IMR-90 (cell line): Measurements from ENCODE around the gene OR51S1. TPM values are rescaled to one million over a fixed set of nuclear protein-coding genes. Genes with fewer than 3 reads are reported as not detected.

Experiments used
- ATAC-seq: fragments of 200-7000 bp; cut with Tn5 transposase; 2 replicates; pipeline ENCODE4 v1.9.1; 2020; ENCODE audit warnings: low read depth, mild to moderate bottlenecking, moderate library complexity
- BruUV-seq: library from RNA; stranded (reverse); fragments of 400-500 nt; replicated peaks from 2 replicates; lab custom pipeline; 2021; lab: Mats Ljungman, UMichigan
- CTCF ChIA-PET: fragments of 300-600 bp; formaldehyde crosslinking; extraction: SDS; loops from one replicate; lab custom pipeline; 2021; ENCODE audit warnings: antibody characterized with exemption; lab: Yijun Ruan, JAX
- POLR2A ChIA-PET: fragments of 300-600 bp; sonication (Branson Sonifier 250); formaldehyde crosslinking; loops from one replicate; lab custom pipeline; 2022; ENCODE audit warnings: antibody characterized with exemption; ENCODE audit not compliant: unreplicated experiment; lab: Charles Lee
- DNase-seq: peaks from one replicate; pipeline ENCODE4 v3.0.0; 2013
- H2AFZ ChIP-seq: replicated peaks from 2 replicates; pipeline ENCODE3; 2013; ENCODE audit warnings: low read length, mild to moderate bottlenecking; ENCODE audit not compliant: poor library complexity
- H2AK5ac ChIP-seq: 2 replicates; pipeline ENCODE4 v1.6.1; 2013; ENCODE audit warnings: low read depth, low read length, inconsistent platforms
- H2AK9ac ChIP-seq: replicated peaks from 2 replicates; pipeline ENCODE3; 2013; ENCODE audit warnings: mild to moderate bottlenecking, low read depth, low read length, moderate library complexity; ENCODE audit not compliant: poor library complexity
- H2BK120ac ChIP-seq: 2 replicates; pipeline ENCODE4 v1.6.1; 2013; ENCODE audit warnings: low read depth, low read length, inconsistent platforms
- H2BK15ac ChIP-seq: 3 replicates; pipeline ENCODE4 v1.6.1; 2013; ENCODE audit warnings: low read depth, low read length, inconsistent platforms
- H2BK20ac ChIP-seq: 2 replicates; pipeline ENCODE4 v1.6.1; 2013; ENCODE audit warnings: low read depth, mild to moderate bottlenecking, inconsistent platforms, low read length, moderate library complexity
- H2BK5ac ChIP-seq: 2 replicates; pipeline ENCODE4 v1.6.1; 2013; ENCODE audit warnings: mild to moderate bottlenecking, low read depth, low read length, inconsistent platforms; ENCODE audit not compliant: poor library complexity, severe bottlenecking
- H3K14ac ChIP-seq: replicated peaks from 2 replicates; pipeline ENCODE4 v1.6.1; 2013; ENCODE audit warnings: low read depth, low read length, inconsistent platforms
- H3K18ac ChIP-seq: 2 replicates; pipeline ENCODE4 v1.6.1; 2013; ENCODE audit warnings: low read depth, low read length, control low read depth
- H3K23ac ChIP-seq: 2 replicates; pipeline ENCODE4 v1.6.1; 2013; ENCODE audit warnings: low read depth, low read length, inconsistent platforms
- H3K27ac ChIP-seq: 2 replicates; pipeline ENCODE4 v1.5.1; 2013; ENCODE audit warnings: mild to moderate bottlenecking, control low read depth, low read length; ENCODE audit not compliant: insufficient read depth
- H3K27me3 ChIP-seq: 2 replicates; pipeline ENCODE4 v1.6.1; 2013; ENCODE audit warnings: low read length; ENCODE audit not compliant: control insufficient read depth, insufficient read depth
- H3K36me3 ChIP-seq: 2 replicates; pipeline ENCODE4 v1.6.1; 2013; ENCODE audit warnings: low read length, mixed read lengths; ENCODE audit not compliant: control insufficient read depth, insufficient read depth
- H3K4ac ChIP-seq: 2 replicates; pipeline ENCODE4 v1.6.1; 2013; ENCODE audit warnings: low read depth, low read length, inconsistent platforms
- H3K4me1 ChIP-seq: 2 replicates; pipeline ENCODE4 v1.6.1; 2013; ENCODE audit warnings: low read length, mixed read lengths; ENCODE audit not compliant: control insufficient read depth, insufficient read depth
- H3K4me2 ChIP-seq: 2 replicates; pipeline ENCODE4 v1.6.1; 2013; ENCODE audit warnings: low read depth, mild to moderate bottlenecking, control low read depth, low read length, moderate library complexity
- H3K4me3 ChIP-seq: 2 replicates; pipeline ENCODE4 v1.5.1; 2013; ENCODE audit warnings: low read depth, mild to moderate bottlenecking, control low read depth, low read length, moderate library complexity; ENCODE audit not compliant: insufficient read depth
- H3K56ac ChIP-seq: 2 replicates; pipeline ENCODE4 v1.6.1; 2013; ENCODE audit warnings: low read length, inconsistent platforms; ENCODE audit not compliant: insufficient read depth; ENCODE audit errors: extremely low read depth
- H3K79me1 ChIP-seq, 2 experiments: 2 replicates each; pipeline ENCODE4 v1.6.1; 2013; ENCODE audit warnings: low read length in 2 of 2, inconsistent platforms in 1 of 2, low read depth in 1 of 2
- H3K9ac ChIP-seq: 2 replicates; pipeline ENCODE4 v1.6.1; 2013; ENCODE audit warnings: low read depth, low read length, control low read depth
- H3K9me1 ChIP-seq: 2 replicates; pipeline ENCODE4 v1.6.1; 2013; ENCODE audit warnings: low read length, inconsistent platforms; ENCODE audit not compliant: insufficient read depth
- H3K9me3 ChIP-seq: 2 replicates; pipeline ENCODE4 v1.6.1; 2013; ENCODE audit warnings: low read length; ENCODE audit not compliant: control insufficient read depth, insufficient read depth
- H4K20me1 ChIP-seq: 2 replicates; pipeline ENCODE4 v1.6.1; 2013; ENCODE audit warnings: low read length, inconsistent platforms; ENCODE audit not compliant: insufficient read depth
- H4K5ac ChIP-seq: 2 replicates; pipeline ENCODE4 v1.6.1; 2013; ENCODE audit warnings: mild to moderate bottlenecking, low read depth, low read length, control low read depth
- H4K8ac ChIP-seq, 2 experiments: 2 replicates each; pipeline ENCODE4 v1.6.1; 2013; ENCODE audit warnings: low read depth in 2 of 2, low read length in 2 of 2, control low read depth in 1 of 2, inconsistent platforms in 1 of 2
- H4K91ac ChIP-seq: 2 replicates; pipeline ENCODE4 v1.6.1; 2013; ENCODE audit warnings: low read depth, low read length, inconsistent platforms; ENCODE audit not compliant: insufficient read depth
- CEBPB ChIP-seq: IDR thresholded peaks from 2 replicates; pipeline ENCODE4 v1.6.1; 2012; ENCODE audit warnings: low read depth, low read length, improper control_type of control experiment
- ELK1 ChIP-seq: fragments of 150-350 bp; IDR thresholded peaks from 2 replicates; pipeline ENCODE4 v1.6.1; 2016; ENCODE audit warnings: low read depth, mild to moderate bottlenecking, low read length, moderate library complexity, borderline replicate concordance
- FOS ChIP-seq: fragments of 150-350 bp; IDR thresholded peaks from 2 replicates; pipeline ENCODE4 v1.6.1; 2016; ENCODE audit warnings: low read depth, low read length
- RFX5 ChIP-seq: IDR thresholded peaks from 2 replicates; pipeline ENCODE4 v1.8.0; 2012; ENCODE audit warnings: low read depth, mild to moderate bottlenecking, low read length, moderate library complexity
- WGBS, 2 experiments: methylation state at CpG; one replicate each; pipeline versions ENCODE4 v1.1.5 to v1.1.7; 2013; ENCODE audit warnings: missing lambda C conversion rate in 2 of 2; ENCODE audit not compliant: insufficient read length in 1 of 2; ENCODE audit errors: extremely low coverage in 2 of 2; 5-methylcytosine and 5-hydroxymethylcytosine counted together
- dilution Hi-C: fragments of 300-500 bp; cut with HindIII; formaldehyde crosslinking; loops from one replicate; pipeline ENCODE4 v1.14.3; 2018; ENCODE audit warnings: low sequenced_read_pairs; ENCODE audit not compliant: unreplicated experiment
- in situ Hi-C: fragments of 300-500 bp; cut with MboI; formaldehyde crosslinking; loops from 3 replicates; pipeline ENCODE4 v1.14.3; 2019; ENCODE audit warnings: low sequenced_read_pairs, inconsistent platforms, mixed read lengths
- intact Hi-C: fragments of 100-400 bp; cut with micrococcal nuclease; formaldehyde crosslinking; loops from 2 replicates; pipeline ENCODE4 v1.10.0; 2022
- polyA plus RNA-seq, 3 experiments: library from polyadenylated mRNA; depleted of rRNA; stranded (reverse); fragments of >200 nt; gene quantifications; 2 replicates each; pipeline ENCODE4 v1.2.3, GENCODE V29; 2012; ENCODE audit warnings: low replicate concordance in 1 of 3
- total RNA-seq: library from RNA; depleted of rRNA; stranded (reverse); fragments of >200 nt; gene quantifications from 2 replicates; pipeline ENCODE4 v1.2.3, GENCODE V29; 2012

Gene OR51S1
- total and polyA plus RNA-seq, 2 of the 4 experiments (the other 2 are of a cell fraction) = not detected

GRCh38 chr11:4891996-4892640 lies 43.1 kb upstream of the OR51S1 start:
- H3K27me3 ChIP-seq = no peaks in the 10 kb centered on the region
- no peak overlapping the region for H4K91ac ChIP-seq
- dilution Hi-C loops (no loop called here), in situ Hi-C loops (no loop called here), intact Hi-C loops (no loop called here)
- ChIA-PET CTCF (interaction anchor here (0.7 to 1.1 kb wide), 2 partner anchors 21 to 255 kb away, joined by 3 read pairs; partner anchors contain the start of gene OR51D1), POLR2A (no interaction called here)
- no peaks in the 10 kb centered on the region for H4K20me1 ChIP-seq
- 0 out of 2 replicates have a peak, but pooled peaks have one; percentile 19 for TF ChIP-seq CEBPB
- TF ChIP-seq RFX5 = no peak
- peak; percentile 70; the same call in 1 of the 2 replicates for TF ChIP-seq FOS
- TF ChIP-seq ELK1 = no peak
- H3K4ac ChIP-seq = no peak overlapping the region
- H3K9ac ChIP-seq = no peak overlapping the region
- H3K14ac ChIP-seq = no peak overlapping the region
- H3K36me3 ChIP-seq = no peaks in the 10 kb centered on the region
- H2AK5ac ChIP-seq = peak overlapping the region; percentile 60; the same call in 1 of the 2 replicates
- no peak overlapping the region for H3K23ac ChIP-seq
- H2BK15ac ChIP-seq = peak overlapping the region; percentile 21; the same call in 1 of the 3 replicates
- no peak overlapping the region; the same call in 1 of the 2 replicates for H3K4me2 ChIP-seq
- BruUV-seq = no TSS peak
- H3K27ac ChIP-seq = no peak overlapping the region
- no peak overlapping the region for H2AFZ ChIP-seq
- DNase-seq (peak; percentile 93), ATAC-seq (peak; percentile 90)
- H3K18ac ChIP-seq = peak overlapping the region; percentile 18; the same call in 1 of the 2 replicates
- no peaks in the 10 kb centered on the region for H3K9me1 ChIP-seq
- H4K8ac ChIP-seq = no peak overlapping the region
- no peak overlapping the region for H3K4me3 ChIP-seq
- no peaks in the 10 kb centered on the region for H3K9me3 ChIP-seq
- no CpG with 5 or more reads among the region's 1 CpG for WGBS, 2 experiments
- no peak overlapping the region for H2AK9ac ChIP-seq
- H3K4me1 ChIP-seq = no peaks in the 10 kb centered on the region; the same call in 1 of the 2 replicates
- H3K79me1 ChIP-seq = no peaks in the 10 kb centered on the region
- H3K56ac ChIP-seq = no peak overlapping the region
- peak overlapping the region; percentile 50 for H2BK5ac ChIP-seq
- peak overlapping the region; percentile 36; the same call in 1 of the 2 replicates for H2BK120ac ChIP-seq
- H4K5ac ChIP-seq = no peak overlapping the region
- H2BK20ac ChIP-seq = peak overlapping the region; percentile 27
